WTC11 (cell line): Measurements from ENCODE around the gene ADCY6. TPM values are rescaled to one million over a fixed set of nuclear protein-coding genes. Genes with fewer than 3 reads are reported as not detected.

Experiments
- ATAC-seq: fragments of 200-7000 bp; cut with Tn5 transposase; 2 replicates; pipeline ENCODE4 v1.10.0; 2021; ENCODE audit warnings: mild to moderate bottlenecking, moderate library complexity
- CTCF ChIA-PET: fragments of 300-600 bp; sonication (Branson Sonifier 250); formaldehyde crosslinking; loops from one replicate; lab custom pipeline; 2021; ENCODE audit warnings: antibody characterized with exemption; lab: Charles Lee
- POLR2A ChIA-PET: fragments of 350-600 bp; sonication (Branson Sonifier 250); formaldehyde crosslinking; loops from one replicate; lab custom pipeline; 2021; ENCODE audit warnings: antibody characterized with exemption; lab: Charles Lee
- DNase-seq: peaks from one replicate; pipeline ENCODE4 v3.0.0; 2021; ENCODE audit warnings: low spot score
- H3K27ac Mint-ChIP-seq: 2 replicates; pipeline ENCODE4 v1.8.0; 2021; ENCODE audit warnings: mixed read lengths
- H3K27me3 Mint-ChIP-seq: 2 replicates; pipeline ENCODE4 v1.8.0; 2021; ENCODE audit warnings: low read depth, mild to moderate bottlenecking, moderate library complexity, mixed read lengths
- H3K36me3 Mint-ChIP-seq: 2 replicates; pipeline ENCODE4 v1.8.0; 2021; ENCODE audit warnings: mixed read lengths
- H3K4me1 Mint-ChIP-seq: 2 replicates; pipeline ENCODE4 v1.8.0; 2022; ENCODE audit warnings: mixed read lengths
- H3K4me3 Mint-ChIP-seq: 2 replicates; pipeline ENCODE4 v1.8.0; 2021; ENCODE audit warnings: mild to moderate bottlenecking, moderate library complexity, mixed read lengths
- H3K9me3 Mint-ChIP-seq: 2 replicates; pipeline ENCODE4 v1.8.0; 2021; ENCODE audit warnings: mixed read lengths
- AR ChIP-seq: fragments of 250-450 bp; sonication (Bioruptor Pico); IDR thresholded peaks from 2 replicates; pipeline ENCODE4 v1.9.0; 2021; ENCODE audit warnings: mild to moderate bottlenecking
- ARID4B ChIP-seq: sonication (generic); formaldehyde crosslinking; IDR thresholded peaks from 2 replicates; pipeline ENCODE4 v1.8.0; 2023; ENCODE audit warnings: missing genetic modification reagents, mild to moderate bottlenecking, borderline replicate concordance
- ATF3 ChIP-seq: sonication (generic); formaldehyde crosslinking; conservative IDR thresholded peaks from 2 replicates; pipeline ENCODE4 v1.8.1; 2022; ENCODE audit warnings: mild to moderate bottlenecking, missing genetic modification reagents
- ERG ChIP-seq: fragments of 250-450 bp; sonication (Bioruptor Pico); IDR thresholded peaks from 2 replicates; pipeline ENCODE4 v1.8.0; 2021; ENCODE audit warnings: mild to moderate bottlenecking
- ESRRA ChIP-seq: sonication (generic); formaldehyde crosslinking; IDR thresholded peaks from 2 replicates; pipeline ENCODE4 v1.8.1; 2022; ENCODE audit warnings: mild to moderate bottlenecking, missing genetic modification reagents, borderline replicate concordance
- ETV6 ChIP-seq: sonication (generic); formaldehyde crosslinking; IDR thresholded peaks from 2 replicates; pipeline ENCODE4 v1.8.1; 2022; ENCODE audit warnings: mild to moderate bottlenecking, missing genetic modification reagents
- FOXK1 ChIP-seq: sonication (generic); formaldehyde crosslinking; IDR thresholded peaks from 2 replicates; pipeline ENCODE4 v1.8.0; 2022; ENCODE audit warnings: mild to moderate bottlenecking, moderate library complexity, missing genetic modification reagents
- GABPB1 ChIP-seq: sonication (generic); formaldehyde crosslinking; IDR thresholded peaks from 2 replicates; pipeline ENCODE4 v1.8.1; 2023; ENCODE audit warnings: mild to moderate bottlenecking, missing genetic modification reagents
- HMGXB4 ChIP-seq: sonication (generic); formaldehyde crosslinking; IDR thresholded peaks from 2 replicates; pipeline ENCODE4 v1.8.1; 2023; ENCODE audit warnings: mild to moderate bottlenecking, moderate library complexity, missing genetic modification reagents
- IRF2 ChIP-seq: sonication (generic); formaldehyde crosslinking; IDR thresholded peaks from 2 replicates; pipeline ENCODE4 v1.8.0; 2022; ENCODE audit warnings: low read depth, missing genetic modification reagents, borderline replicate concordance
- NFE2L1 ChIP-seq: sonication (generic); formaldehyde crosslinking; IDR thresholded peaks from 2 replicates; pipeline ENCODE4 v1.8.1; 2023; ENCODE audit warnings: missing genetic modification reagents
- OVOL2 ChIP-seq: fragments of 250-450 bp; sonication (Bioruptor Pico); IDR thresholded peaks from 2 replicates; pipeline ENCODE4 v1.9.0; 2021; ENCODE audit warnings: mild to moderate bottlenecking, borderline replicate concordance
- PRRX2 ChIP-seq: fragments of 250-450 bp; sonication (Bioruptor Pico); IDR thresholded peaks from 2 replicates; pipeline ENCODE4 v1.8.0; 2021; ENCODE audit warnings: mild to moderate bottlenecking
- ZNF232 ChIP-seq: sonication (generic); formaldehyde crosslinking; IDR thresholded peaks from 2 replicates; pipeline ENCODE4 v1.8.0; 2022; ENCODE audit warnings: mild to moderate bottlenecking, missing genetic modification reagents
- ZNF281 ChIP-seq: sonication (generic); formaldehyde crosslinking; IDR thresholded peaks from 2 replicates; pipeline ENCODE4 v1.8.0; 2023; ENCODE audit warnings: mild to moderate bottlenecking, missing genetic modification reagents
- ZNF416 ChIP-seq: fragments of 250-450 bp; sonication (Bioruptor Pico); IDR thresholded peaks from 2 replicates; pipeline ENCODE4 v1.9.0; 2021; ENCODE audit warnings: mild to moderate bottlenecking, inconsistent platforms
- total RNA-seq: library from RNA; stranded (reverse); gene quantifications from 3 replicates; pipeline ENCODE4 v1.2.3, GENCODE V29; 2021

ADCY6 gene
- total RNA-seq, 1 experiment from 2014 or later = 12.8 TPM

GRCh38 chr12:48750215-48750614, 38.7 kb downstream of the ADCY6 start (continued):
- TF ChIP-seq ZNF281 (CRISPR knock-in tag) (no peak), OVOL2 (CRISPR knock-in tag) (no peak), PRRX2 (CRISPR knock-in tag) (no peak), ATF3 (CRISPR knock-in tag) (no peak), ERG (CRISPR knock-in tag) (no peak), IRF2 (no peak), AR (CRISPR knock-in tag) (no peak), NFE2L1 (CRISPR knock-in tag) (no peak), ETV6 (CRISPR knock-in tag) (no peak), ESRRA (CRISPR knock-in tag) (no peak), ZNF416 (CRISPR knock-in tag) (no peak)
- TF ChIP-seq, all 79 proteins: peak for 0

- CTCF ChIA-PET = interaction anchor here (0.7 to 2.4 kb wide), 2 partner anchors 9 to 11 kb away, joined by 3 to 14 read pairs; no protein-coding TSS in a partner anchor
- no peak overlapping the region for H3K27ac Mint-ChIP-seq
- ATAC-seq (no peak), DNase-seq (no peak)
- H3K9me3 Mint-ChIP-seq = no peaks in the 10 kb centered on the region
- H3K36me3 Mint-ChIP-seq = no peaks in the 10 kb centered on the region
- H3K27me3 Mint-ChIP-seq = peaks cover 7% of the 10 kb centered on the region; the same call in 1 of the 2 replicates
- H3K4me1 Mint-ChIP-seq = no peaks in the 10 kb centered on the region
- POLR2A ChIA-PET = no interaction called here
- no peak overlapping the region for H3K4me3 Mint-ChIP-seq
- no peak for TF ChIP-seq ERG (CRISPR knock-in tag)
- TF ChIP-seq, all 79 proteins: peak for 0
Measured at GRCh38 chr12:48744251-48745008, 44.5 kb downstream of the ADCY6 start.

- ATAC-seq (no peak), DNase-seq (no peak)
- CTCF ChIA-PET = interaction anchor here (0.6 to 2.1 kb wide), 3 partner anchors 13 to 151 kb away, joined by 3 to 7 read pairs (median 3); no protein-coding TSS in a partner anchor
- no peak overlapping the region for H3K4me3 Mint-ChIP-seq
- H3K27ac Mint-ChIP-seq = no peak overlapping the region
- no peaks in the 10 kb centered on the region for H3K4me1 Mint-ChIP-seq
- no peaks in the 10 kb centered on the region for H3K36me3 Mint-ChIP-seq
- peaks cover 17% of the 10 kb centered on the region for H3K27me3 Mint-ChIP-seq
- POLR2A ChIA-PET = no interaction called here
- no peaks in the 10 kb centered on the region for H3K9me3 Mint-ChIP-seq
- TF ChIP-seq HMGXB4 (CRISPR knock-in tag) = no peak
- TF ChIP-seq ZNF232 (CRISPR knock-in tag) = no peak
- TF ChIP-seq ARID4B (CRISPR knock-in tag) = no peak
- no peak for TF ChIP-seq NFE2L1 (CRISPR knock-in tag)
- no peak for TF ChIP-seq GABPB1 (CRISPR knock-in tag)
- no peak for TF ChIP-seq FOXK1 (CRISPR knock-in tag)
Measured at GRCh38 chr12:48739618-48740269, 49.1 kb downstream of the ADCY6 start.
